ENCODE data around the gene CNKSR1.
A peak's percentile ranks its signal among the peaks of the same experiment; 100 is the strongest.

DNA sequence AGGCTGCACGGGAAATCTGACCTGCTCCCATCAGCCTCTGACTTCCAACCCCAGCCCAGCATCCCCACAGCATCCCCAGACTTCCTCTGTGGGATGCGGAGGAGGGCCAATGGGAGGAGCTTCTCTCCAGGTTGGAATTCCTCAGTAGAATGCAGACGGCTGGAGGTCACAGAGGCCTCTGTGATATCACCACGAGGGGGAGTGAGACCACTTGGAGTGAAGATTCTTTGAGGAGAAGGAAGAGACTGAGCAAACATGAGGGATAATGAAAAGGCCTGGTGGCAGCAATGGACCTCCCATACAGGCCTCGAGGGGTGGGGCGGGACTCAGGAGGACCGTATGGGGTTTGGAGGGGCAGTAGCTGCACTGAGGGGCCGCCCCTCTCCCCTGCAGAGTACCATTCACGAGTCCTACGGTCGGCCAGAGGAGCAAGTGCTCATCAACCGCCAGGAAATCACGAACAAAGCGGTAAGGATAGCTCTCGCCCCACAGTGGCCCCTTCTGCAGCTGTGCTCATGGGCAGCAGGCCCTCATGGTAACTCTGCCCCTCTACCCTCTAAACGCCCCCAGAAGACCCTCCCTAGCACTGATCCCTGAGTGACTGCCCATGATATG, 13.2 kb downstream of the CNKSR1 start, which contains the start of gene CATSPER4:
- no peak for TF ChIP-seq CHD1 (IDR thresholded peaks at IDR 0.05; ENCODE audit: low read depth, low read length)
- TF ChIP-seq POLR2A (IDR thresholded peaks at IDR 0.05; ENCODE audit: low read depth, low read length), result no peak
- TF ChIP-seq, protein P1, sequence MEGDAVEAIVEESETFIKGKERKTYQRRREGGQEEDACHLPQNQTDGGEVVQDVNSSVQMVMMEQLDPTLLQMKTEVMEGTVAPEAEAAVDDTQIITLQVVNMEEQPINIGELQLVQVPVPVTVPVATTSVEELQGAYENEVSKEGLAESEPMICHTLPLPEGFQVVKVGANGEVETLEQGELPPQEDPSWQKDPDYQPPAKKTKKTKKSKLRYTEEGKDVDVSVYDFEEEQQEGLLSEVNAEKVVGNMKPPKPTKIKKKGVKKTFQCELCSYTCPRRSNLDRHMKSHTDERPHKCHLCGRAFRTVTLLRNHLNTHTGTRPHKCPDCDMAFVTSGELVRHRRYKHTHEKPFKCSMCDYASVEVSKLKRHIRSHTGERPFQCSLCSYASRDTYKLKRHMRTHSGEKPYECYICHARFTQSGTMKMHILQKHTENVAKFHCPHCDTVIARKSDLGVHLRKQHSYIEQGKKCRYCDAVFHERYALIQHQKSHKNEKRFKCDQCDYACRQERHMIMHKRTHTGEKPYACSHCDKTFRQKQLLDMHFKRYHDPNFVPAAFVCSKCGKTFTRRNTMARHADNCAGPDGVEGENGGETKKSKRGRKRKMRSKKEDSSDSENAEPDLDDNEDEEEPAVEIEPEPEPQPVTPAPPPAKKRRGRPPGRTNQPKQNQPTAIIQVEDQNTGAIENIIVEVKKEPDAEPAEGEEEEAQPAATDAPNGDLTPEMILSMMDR (conservative IDR thresholded peaks at IDR 0.05; ENCODE audit: low read depth, low read length), result peak; percentile 18; the same call in 1 of the 2 replicates
- TF ChIP-seq RCOR1 (IDR thresholded peaks at IDR 0.05; ENCODE audit: insufficient replicate concordance, low read length), result no peak
- no peak for TF ChIP-seq MXI1 (IDR thresholded peaks at IDR 0.05; ENCODE audit: borderline replicate concordance, low read depth, low read length)
- TF ChIP-seq, protein P2, sequence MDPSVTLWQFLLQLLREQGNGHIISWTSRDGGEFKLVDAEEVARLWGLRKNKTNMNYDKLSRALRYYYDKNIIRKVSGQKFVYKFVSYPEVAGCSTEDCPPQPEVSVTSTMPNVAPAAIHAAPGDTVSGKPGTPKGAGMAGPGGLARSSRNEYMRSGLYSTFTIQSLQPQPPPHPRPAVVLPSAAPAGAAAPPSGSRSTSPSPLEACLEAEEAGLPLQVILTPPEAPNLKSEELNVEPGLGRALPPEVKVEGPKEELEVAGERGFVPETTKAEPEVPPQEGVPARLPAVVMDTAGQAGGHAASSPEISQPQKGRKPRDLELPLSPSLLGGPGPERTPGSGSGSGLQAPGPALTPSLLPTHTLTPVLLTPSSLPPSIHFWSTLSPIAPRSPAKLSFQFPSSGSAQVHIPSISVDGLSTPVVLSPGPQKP (IDR thresholded peaks at IDR 0.05; ENCODE audit: borderline replicate concordance, low read depth, low read length), result no peak
- no peak for TF ChIP-seq RFX5 (IDR thresholded peaks at IDR 0.05; ENCODE audit: low read depth, low read length)
- TF ChIP-seq NFE2L2 (IDR thresholded peaks at IDR 0.05; ENCODE audit: low read depth, low read length), result no peak
- TF ChIP-seq BHLHE40 (IDR thresholded peaks at IDR 0.05; ENCODE audit: low read depth, low read length), result no peak
- no peak for TF ChIP-seq MAZ (IDR thresholded peaks at IDR 0.05; ENCODE audit: borderline replicate concordance, low read depth, low read length)
- TF ChIP-seq, protein P3, sequence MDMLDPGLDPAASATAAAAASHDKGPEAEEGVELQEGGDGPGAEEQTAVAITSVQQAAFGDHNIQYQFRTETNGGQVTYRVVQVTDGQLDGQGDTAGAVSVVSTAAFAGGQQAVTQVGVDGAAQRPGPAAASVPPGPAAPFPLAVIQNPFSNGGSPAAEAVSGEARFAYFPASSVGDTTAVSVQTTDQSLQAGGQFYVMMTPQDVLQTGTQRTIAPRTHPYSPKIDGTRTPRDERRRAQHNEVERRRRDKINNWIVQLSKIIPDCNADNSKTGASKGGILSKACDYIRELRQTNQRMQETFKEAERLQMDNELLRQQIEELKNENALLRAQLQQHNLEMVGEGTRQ (IDR thresholded peaks at IDR 0.05; ENCODE audit: low read depth, low read length), result no peak
- TF ChIP-seq RAD21 (IDR thresholded peaks at IDR 0.05; ENCODE audit: low read length), result peak; percentile 24
- no peak for TF ChIP-seq CEBPB (IDR thresholded peaks at IDR 0.05; ENCODE audit: low read depth, low read length)
- 0 out of 2 replicates have a peak, but pooled peaks have one; percentile 16 for TF ChIP-seq SMC3 (IDR thresholded peaks at IDR 0.05; ENCODE audit: low read depth, low read length)

Measured in IMR-90 (cell line).